Activated CD4-positive, alpha-beta T cell treated with anti-CD3 and anti-CD28 coated beads, Interleukin-2, amount 10 ng/mL, durations not matched to agents 7 days and 5 days (primary cell): ENCODE results near the gene PLA2G4B. TPM values are rescaled to one million over a fixed set of nuclear protein-coding genes. Genes with fewer than 3 reads are reported as not detected.

Source experiments
- CTCF ChIA-PET: fragments of 350-600 bp; sonication (Branson Sonifier 250); formaldehyde crosslinking; loops from one replicate; lab custom pipeline; 2021; ENCODE audit warnings: antibody characterized with exemption; lab: Charles Lee
- POLR2A ChIA-PET: fragments of 350-600 bp; sonication (Branson Sonifier 250); formaldehyde crosslinking; loops from one replicate; lab custom pipeline; 2021; ENCODE audit warnings: antibody characterized with exemption; lab: Charles Lee
- DNase-seq: peaks from one replicate; pipeline ENCODE4 v3.0.0-alpha.2; 2020
- H3K27ac Mint-ChIP-seq: one replicate; pipeline ENCODE4 v1.8.0; 2021; ENCODE audit warnings: mild to moderate bottlenecking, moderate library complexity, mixed read lengths
- H3K27me3 Mint-ChIP-seq: one replicate; pipeline ENCODE4 v1.8.0; 2021; ENCODE audit warnings: mixed read lengths
- H3K36me3 Mint-ChIP-seq: one replicate; pipeline ENCODE4 v1.8.0; 2021; ENCODE audit warnings: low read depth, mixed read lengths
- H3K4me1 Mint-ChIP-seq: one replicate; pipeline ENCODE4 v1.8.0; 2021; ENCODE audit warnings: mixed read lengths
- H3K4me3 Mint-ChIP-seq: one replicate; pipeline ENCODE4 v1.8.0; 2021; ENCODE audit warnings: mild to moderate bottlenecking, moderate library complexity, mixed read lengths
- H3K9me3 Mint-ChIP-seq: one replicate; pipeline ENCODE4 v1.8.0; 2021; ENCODE audit warnings: mixed read lengths
- total RNA-seq, 2 experiments: library from RNA; stranded (reverse); gene quantifications; one replicate each; pipeline ENCODE4 v1.2.3, GENCODE V29; 2021

The PLA2G4B gene
- total RNA-seq, 2 experiments from 2014 or later: 10.5 to 17.0 TPM

- no peak for DNase-seq
- H3K36me3 Mint-ChIP-seq: no peaks in the 10 kb centered on the region
- ChIA-PET POLR2A (interaction anchor here (0.9 kb wide), 1 partner anchor 37 kb away, joined by 3 read pairs; the partner anchor contains the start of gene MAPKBP1), CTCF (interaction anchor here (0.5 to 15.7 kb wide), 17 partner anchors 9 to 488 kb away, joined by 3 to 166 read pairs (median 3); partner anchors contain the start of genes MAPKBP1 and PLA2G4B)
- peaks cover 30% of the 10 kb centered on the region for H3K4me1 Mint-ChIP-seq
- no peaks in the 10 kb centered on the region for H3K27me3 Mint-ChIP-seq
- H3K4me3 Mint-ChIP-seq: no peak overlapping the region
- H3K27ac Mint-ChIP-seq: peak overlapping the region; percentile 42
- no peaks in the 10 kb centered on the region for H3K9me3 Mint-ChIP-seq
These were observed 27.8 kb upstream of the PLA2G4B start for GRCh38 chr15:41810651-41811431.

GRCh38 chr15:41811432-41812195 lies 27.0 kb upstream of the PLA2G4B start:
- peak; percentile 77 for DNase-seq
- Mint-ChIP-seq H3K36me3 (no peaks in the 10 kb centered on the region), H3K27ac (peak overlapping the region; percentile 1), H3K27me3 (no peaks in the 10 kb centered on the region), H3K9me3 (no peaks in the 10 kb centered on the region), H3K4me3 (no peak overlapping the region), H3K4me1 (peaks cover 30% of the 10 kb centered on the region)
- POLR2A ChIA-PET: interaction anchor here (0.9 kb wide), 1 partner anchor 37 kb away, joined by 3 read pairs; the partner anchor contains the start of gene MAPKBP1
- CTCF ChIA-PET: interaction anchor here (0.6 to 15.7 kb wide), 19 partner anchors 8 to 346 kb away, joined by 3 to 166 read pairs (median 4); partner anchors contain the start of gene MAPKBP1

GRCh38 chr15:41812820-41813375 lies 25.7 kb upstream of the PLA2G4B start:
- H3K27ac Mint-ChIP-seq: no peak overlapping the region
- H3K36me3 Mint-ChIP-seq: peaks cover 6% of the 10 kb centered on the region
- DNase-seq: no peak
- POLR2A ChIA-PET: no interaction called here
- H3K27me3 Mint-ChIP-seq: no peaks in the 10 kb centered on the region
- H3K4me3 Mint-ChIP-seq: no peak overlapping the region
- CTCF ChIA-PET: interaction anchor here (1.2 to 15.7 kb wide), 11 partner anchors 7 to 258 kb away, joined by 3 to 166 read pairs (median 4); partner anchors contain the start of gene MAPKBP1
- H3K9me3 Mint-ChIP-seq: no peaks in the 10 kb centered on the region
- peaks cover 30% of the 10 kb centered on the region for H3K4me1 Mint-ChIP-seq

GRCh38 chr15:41813426-41813825 lies 25.2 kb upstream of the PLA2G4B start:
- Mint-ChIP-seq H3K27ac (no peak overlapping the region), H3K27me3 (no peaks in the 10 kb centered on the region), H3K9me3 (no peaks in the 10 kb centered on the region), H3K4me3 (no peak overlapping the region), H3K4me1 (peaks cover 30% of the 10 kb centered on the region), H3K36me3 (peaks cover 6% of the 10 kb centered on the region)
- ChIA-PET POLR2A (no interaction called here), CTCF (interaction anchor here (1.2 to 15.7 kb wide), 6 partner anchors 12 to 117 kb away, joined by 3 to 166 read pairs (median 5); partner anchors contain the start of gene MAPKBP1)
- no peak for DNase-seq

GRCh38 chr15:41814534-41814933 lies 24.1 kb upstream of the PLA2G4B start:
- no peak for DNase-seq
- no peaks in the 10 kb centered on the region for H3K9me3 Mint-ChIP-seq
- H3K4me1 Mint-ChIP-seq: peaks cover 26% of the 10 kb centered on the region
- no peaks in the 10 kb centered on the region for H3K27me3 Mint-ChIP-seq
- no peak overlapping the region for H3K27ac Mint-ChIP-seq
- ChIA-PET CTCF (interaction anchor here (0.5 to 15.7 kb wide), 2 partner anchors 38 to 349 kb away, joined by 3 to 166 read pairs; partner anchors contain the start of gene MAPKBP1), POLR2A (no interaction called here)
- H3K36me3 Mint-ChIP-seq: peaks cover 8% of the 10 kb centered on the region
- H3K4me3 Mint-ChIP-seq: no peak overlapping the region

- Mint-ChIP-seq H3K4me1 (peaks cover 5% of the 10 kb centered on the region), H3K36me3 (peaks cover 11% of the 10 kb centered on the region), H3K4me3 (no peak overlapping the region), H3K9me3 (no peaks in the 10 kb centered on the region), H3K27me3 (no peaks in the 10 kb centered on the region), H3K27ac (no peak overlapping the region)
- POLR2A ChIA-PET: no interaction called here
- CTCF ChIA-PET: interaction anchor here (1.4 to 2.1 kb wide), 2 partner anchors 42 to 88 kb away, joined by 3 to 6 read pairs; partner anchors contain the start of gene MAPKBP1
- no peak for DNase-seq
These were observed 21.9 kb upstream of the PLA2G4B start for GRCh38 chr15:41816788-41817187.

- Mint-ChIP-seq H3K36me3 (peaks cover 11% of the 10 kb centered on the region), H3K4me3 (no peak overlapping the region), H3K27me3 (no peaks in the 10 kb centered on the region), H3K9me3 (no peaks in the 10 kb centered on the region), H3K4me1 (peaks cover under 1% of the 10 kb centered on the region), H3K27ac (no peak overlapping the region)
- POLR2A ChIA-PET: no interaction called here
- no peak for DNase-seq
- CTCF ChIA-PET: interaction anchor here (1.4 to 2.1 kb wide), 2 partner anchors 43 to 87 kb away, joined by 3 to 6 read pairs; partner anchors contain the start of gene MAPKBP1
These were observed 21.3 kb upstream of the PLA2G4B start for GRCh38 chr15:41817327-41817726.

GRCh38 chr15:41817781-41818180 lies 20.9 kb upstream of the PLA2G4B start:
- ChIA-PET POLR2A (no interaction called here), CTCF (interaction anchor here (1.4 to 2.1 kb wide), 2 partner anchors 43 to 87 kb away, joined by 3 to 6 read pairs; partner anchors contain the start of gene MAPKBP1)
- no peak for DNase-seq

GRCh38 chr15:41819455-41820050 lies 19.1 kb upstream of the PLA2G4B start:
- POLR2A ChIA-PET: no interaction called here

More at GRCh38 chr15:41817781-41818180, 20.9 kb upstream of the PLA2G4B start:
- no peaks in the 10 kb centered on the region for H3K9me3 Mint-ChIP-seq
- H3K27me3 Mint-ChIP-seq: no peaks in the 10 kb centered on the region
- H3K4me3 Mint-ChIP-seq: no peak overlapping the region
- H3K4me1 Mint-ChIP-seq: no peaks in the 10 kb centered on the region
- no peak overlapping the region for H3K27ac Mint-ChIP-seq
- H3K36me3 Mint-ChIP-seq: peaks cover 14% of the 10 kb centered on the region

GRCh38 chr15:41820791-41821423 lies 17.7 kb upstream of the PLA2G4B start:
- H3K27me3 Mint-ChIP-seq: no peaks in the 10 kb centered on the region
- DNase-seq: no peak
- ChIA-PET POLR2A (no interaction called here), CTCF (interaction anchor here (0.6 to 1.4 kb wide), 5 partner anchors 9 to 46 kb away, joined by 3 to 7 read pairs (median 3); partner anchors contain the start of gene MAPKBP1)
- H3K4me1 Mint-ChIP-seq: no peaks in the 10 kb centered on the region
- H3K36me3 Mint-ChIP-seq: peaks cover 17% of the 10 kb centered on the region
- no peak overlapping the region for H3K4me3 Mint-ChIP-seq
- H3K27ac Mint-ChIP-seq: peak overlapping the region; percentile 54
- no peaks in the 10 kb centered on the region for H3K9me3 Mint-ChIP-seq

More at GRCh38 chr15:41819455-41820050, 19.1 kb upstream of the PLA2G4B start:
- peaks cover 17% of the 10 kb centered on the region for H3K36me3 Mint-ChIP-seq
- CTCF ChIA-PET: interaction anchor here (1.4 kb wide), 1 partner anchor 8 kb away, joined by 7 read pairs; no protein-coding TSS in a partner anchor
- peak overlapping the region; percentile 3 for H3K27ac Mint-ChIP-seq
- H3K9me3 Mint-ChIP-seq: no peaks in the 10 kb centered on the region
- no peaks in the 10 kb centered on the region for H3K27me3 Mint-ChIP-seq
- no peaks in the 10 kb centered on the region for H3K4me1 Mint-ChIP-seq
- DNase-seq: no peak
- H3K4me3 Mint-ChIP-seq: no peak overlapping the region

GRCh38 chr15:41821831-41822230 lies 16.8 kb upstream of the PLA2G4B start:
- H3K27ac Mint-ChIP-seq: no peak overlapping the region
- DNase-seq: no peak
- ChIA-PET CTCF (interaction anchor here (0.6 to 1.3 kb wide), 3 partner anchors 10 to 47 kb away, joined by 3 read pairs; partner anchors contain the start of gene MAPKBP1), POLR2A (no interaction called here)
- no peaks in the 10 kb centered on the region for H3K27me3 Mint-ChIP-seq
- H3K9me3 Mint-ChIP-seq: no peaks in the 10 kb centered on the region
- no peak overlapping the region for H3K4me3 Mint-ChIP-seq
- H3K4me1 Mint-ChIP-seq: peaks cover 2% of the 10 kb centered on the region
- H3K36me3 Mint-ChIP-seq: peaks cover 15% of the 10 kb centered on the region
